Parathyroid adenoma (tissue), 2 donors: ENCODE measurements around the gene PREP.
"Not testable (repeated sequence)": the region's sequence is repeated elsewhere in the genome, so short reads cannot be mapped to it uniquely, and the experiment has no call there.

ENCODE experiments used
- H2AFZ ChIP-seq: fragments of 300-600 bp; sonication (generic); one replicate; pipeline ENCODE4 v1.7.0; 2017; ENCODE audit warnings: antibody characterized with exemption, mild to moderate bottlenecking
- H3K27ac ChIP-seq: fragments of 300-600 bp; sonication (generic); one replicate; pipeline ENCODE4 v1.7.0; 2017
- H3K27me3 ChIP-seq: fragments of 300-600 bp; sonication (generic); one replicate; pipeline ENCODE4 v1.7.0; 2017; ENCODE audit warnings: low read length; ENCODE audit not compliant: control insufficient read depth, insufficient read depth
- H3K36me3 ChIP-seq: fragments of 300-600 bp; sonication (generic); one replicate; pipeline ENCODE4 v1.7.0; 2017; ENCODE audit warnings: low read length; ENCODE audit not compliant: control insufficient read depth, insufficient read depth
- H3K4me1 ChIP-seq: fragments of 300-600 bp; sonication (generic); one replicate; pipeline ENCODE4 v1.7.0; 2017; ENCODE audit warnings: control low read depth
- H3K4me2 ChIP-seq: fragments of 300-600 bp; sonication (generic); one replicate; pipeline ENCODE4 v1.7.0; 2017; ENCODE audit warnings: low read length
- H3K4me3 ChIP-seq: fragments of 300-600 bp; sonication (generic); one replicate; pipeline ENCODE4 v1.7.0; 2017; ENCODE audit warnings: low read depth, low read length
- H3K79me2 ChIP-seq: fragments of 300-600 bp; sonication (generic); one replicate; pipeline ENCODE4 v1.7.0; 2017; ENCODE audit warnings: control low read depth
- H3K9ac ChIP-seq: fragments of 300-600 bp; sonication (generic); one replicate; pipeline ENCODE4 v1.7.0; 2017; ENCODE audit warnings: mild to moderate bottlenecking
- H3K9me3 ChIP-seq: fragments of 300-600 bp; sonication (generic); one replicate; pipeline ENCODE4 v1.7.0; 2017; ENCODE audit warnings: low read length; ENCODE audit not compliant: control insufficient read depth
- CTCF ChIP-seq: fragments of 300-600 bp; sonication (generic); IDR thresholded peaks from one replicate; pipeline ENCODE4 v1.7.0; 2017; ENCODE audit warnings: antibody characterized with exemption, mild to moderate bottlenecking
- donor health status: primary hyperparathyroidism.

PREP gene

GRCh38 chr6:105344881-105345370, 58.0 kb downstream of the PREP start:
- H3K27ac ChIP-seq = no peak overlapping the region
- H3K4me1 ChIP-seq = no peaks in the 10 kb centered on the region
- no peak overlapping the region for H3K4me2 ChIP-seq
- no peaks in the 10 kb centered on the region for H3K27me3 ChIP-seq
- H2AFZ ChIP-seq = no peak overlapping the region
- H3K36me3 ChIP-seq = no peaks in the 10 kb centered on the region
- no peaks in the 10 kb centered on the region for H3K9me3 ChIP-seq
- H3K4me3 ChIP-seq = no peak overlapping the region
- H3K79me2 ChIP-seq = peaks cover 6% of the 10 kb centered on the region
- TF ChIP-seq CTCF = no peak
- no peak overlapping the region for H3K9ac ChIP-seq

- H3K36me3 ChIP-seq, H3K9ac ChIP-seq, H3K4me3 ChIP-seq, H3K9me3 ChIP-seq, H2AFZ ChIP-seq, H3K27ac ChIP-seq, H3K79me2 ChIP-seq, H3K4me1 ChIP-seq, H3K27me3 ChIP-seq, H3K4me2 ChIP-seq: not testable (repeated sequence)
Observed at GRCh38 chr6:105338350-105338983, 64.4 kb downstream of the PREP start.

- Histone ChIP-seq H3K27ac (no peak overlapping the region), H3K79me2 (no peaks in the 10 kb centered on the region), H3K9ac (no peak overlapping the region), H3K9me3 (no peaks in the 10 kb centered on the region), H2AFZ (no peak overlapping the region), H3K4me3 (no peak overlapping the region), H3K36me3 (no peaks in the 10 kb centered on the region), H3K4me1 (peaks cover 7% of the 10 kb centered on the region), H3K27me3 (no peaks in the 10 kb centered on the region), H3K4me2 (no peak overlapping the region)
- TF ChIP-seq CTCF = no peak
Observed at GRCh38 chr6:105336986-105337385, 65.9 kb downstream of the PREP start.

- H3K4me3 ChIP-seq = no peak overlapping the region
- peaks cover 7% of the 10 kb centered on the region for H3K4me1 ChIP-seq
- H3K9me3 ChIP-seq = no peaks in the 10 kb centered on the region
- no peaks in the 10 kb centered on the region for H3K36me3 ChIP-seq
- H3K27me3 ChIP-seq = no peaks in the 10 kb centered on the region
- no peaks in the 10 kb centered on the region for H3K79me2 ChIP-seq
- no peak overlapping the region for H3K27ac ChIP-seq
- H2AFZ ChIP-seq = no peak overlapping the region
- no peak overlapping the region for H3K9ac ChIP-seq
- no peak overlapping the region for H3K4me2 ChIP-seq
- no peak for TF ChIP-seq CTCF
Observed at GRCh38 chr6:105332576-105332975, 70.3 kb downstream of the PREP start.

GRCh38 chr6:105331927-105332326, 71.0 kb downstream of the PREP start:
- no peak overlapping the region for H2AFZ ChIP-seq
- H3K79me2 ChIP-seq = no peaks in the 10 kb centered on the region
- no peak overlapping the region for H3K4me2 ChIP-seq
- H3K36me3 ChIP-seq = no peaks in the 10 kb centered on the region
- no peaks in the 10 kb centered on the region for H3K9me3 ChIP-seq
- no peak for TF ChIP-seq CTCF
- peaks cover 7% of the 10 kb centered on the region for H3K4me1 ChIP-seq
- no peak overlapping the region for H3K9ac ChIP-seq
- no peaks in the 10 kb centered on the region for H3K27me3 ChIP-seq
- H3K27ac ChIP-seq = no peak overlapping the region
- no peak overlapping the region for H3K4me3 ChIP-seq
